B cell (primary cell): ENCODE measurements around the gene WDR46. TPM values are rescaled to one million over a fixed set of nuclear protein-coding genes. Genes with fewer than 3 reads are reported as not detected.

ENCODE experiments used
- ATAC-seq: fragments of 200-7000 bp; cut with Tn5 transposase; one replicate; pipeline ENCODE4 v1.10.0; 2021; ENCODE audit warnings: low read depth, mild to moderate bottlenecking, moderate number of reproducible peaks, moderate library complexity
- CTCF ChIA-PET: fragments of 350-600 bp; sonication (Branson Sonifier 250); formaldehyde crosslinking; loops from one replicate; lab custom pipeline; 2021; ENCODE audit warnings: antibody characterized with exemption, inconsistent platforms; lab: Charles Lee
- POLR2A ChIA-PET: fragments of 350-600 bp; sonication (Branson Sonifier 250); formaldehyde crosslinking; loops from one replicate; lab custom pipeline; 2021; ENCODE audit warnings: antibody characterized with exemption; lab: Charles Lee
- DNase-seq: peaks from one replicate; pipeline ENCODE4 v3.0.0; 2013
- H2AFZ ChIP-seq: 2 replicates; pipeline ENCODE4 v1.6.1; 2012; ENCODE audit warnings: mild to moderate bottlenecking, low read depth, low read length; ENCODE audit not compliant: insufficient read depth, poor library complexity, severe bottlenecking
- H3K27ac ChIP-seq, 2 donors: 1 replicate in 1 of 2; 2 replicates in 1 of 2; pipeline ENCODE4 v1.5.1; 2012 to 2013; ENCODE audit warnings: low read length in 2 of 2, mild to moderate bottlenecking in 2 of 2, moderate library complexity in 1 of 2
- H3K27me3 ChIP-seq, 4 experiments: fragments of 200-600 bp in 1 of 4; sonication (generic) in 1 of 4; replicated peaks in 1 of 4; 1 replicate in 2 of 4; 2 replicates in 2 of 4; pipeline versions ENCODE4 v1.6.1 to v1.7.0; 2013 to 2016; ENCODE audit warnings: low read length in 3 of 4, mild to moderate bottlenecking in 2 of 4, mixed read lengths in 1 of 4, moderate library complexity in 1 of 4; ENCODE audit not compliant: insufficient read depth in 4 of 4, control insufficient read depth in 3 of 4; ENCODE audit errors: control extremely low read depth in 1 of 4
- H3K36me3 ChIP-seq, 2 experiments: replicated peaks in 1 of 2; 1 replicate in 1 of 2; 2 replicates in 1 of 2; pipeline versions ENCODE4 v1.6.1 to v1.7.1; 2013; ENCODE audit warnings: low read length in 1 of 2; ENCODE audit not compliant: insufficient read depth in 2 of 2, control insufficient read depth in 1 of 2; ENCODE audit errors: control extremely low read depth in 1 of 2, extremely low read depth in 1 of 2
- H3K4me1 ChIP-seq, 2 donors: fragments of 200-600 bp in 1 of 2; sonication (generic) in 1 of 2; 1 replicate in 1 of 2; 2 replicates in 1 of 2; pipeline versions ENCODE4 v1.5.1 to v1.6.1; 2013 to 2017; ENCODE audit warnings: low read length in 2 of 2; ENCODE audit not compliant: control insufficient read depth in 2 of 2, insufficient read depth in 2 of 2
- H3K4me2 ChIP-seq: replicated peaks from 2 replicates; pipeline ENCODE3; 2012; ENCODE audit warnings: mild to moderate bottlenecking, low read depth, low read length; ENCODE audit not compliant: poor library complexity, severe bottlenecking
- H3K4me3 ChIP-seq, 5 experiments: fragments of 200-600 bp in 1 of 5; sonication (generic) in 1 of 5; 1 replicate in 3 of 5; 2 replicates in 2 of 5; pipeline versions ENCODE4 v1.5.1 to v1.7.0; 2011 to 2016; ENCODE audit warnings: low read length in 4 of 5, mild to moderate bottlenecking in 4 of 5, low read depth in 2 of 5, control low read depth in 1 of 5, moderate library complexity in 1 of 5; ENCODE audit not compliant: insufficient read depth in 1 of 5; ENCODE audit errors: control extremely low read depth in 1 of 5, extremely low read depth in 1 of 5
- H3K79me2 ChIP-seq: fragments of 200-600 bp; sonication (generic); one replicate; pipeline ENCODE4 v1.6.0; 2016; ENCODE audit warnings: low read length; ENCODE audit not compliant: control insufficient read depth, insufficient read depth
- H3K9ac ChIP-seq: fragments of 200-600 bp; sonication (generic); 2 replicates; pipeline ENCODE4 v1.6.1; 2017; ENCODE audit warnings: mild to moderate bottlenecking, low read length, moderate library complexity
- H3K9me3 ChIP-seq, 3 donors: one replicate each; pipeline versions ENCODE4 v1.6.1 to v1.7.1; 2013; ENCODE audit warnings: low read length in 2 of 3; ENCODE audit not compliant: control insufficient read depth in 2 of 3, insufficient read depth in 1 of 3; ENCODE audit errors: control extremely low read depth in 1 of 3
- H4K20me1 ChIP-seq: 2 replicates; pipeline ENCODE4 v1.6.0; 2012; ENCODE audit warnings: mild to moderate bottlenecking, low read length; ENCODE audit not compliant: insufficient read depth, control insufficient read depth, poor library complexity, severe bottlenecking
- H3K27ac Mint-ChIP-seq: one replicate; pipeline ENCODE4 v1.8.0; 2021; ENCODE audit warnings: mixed read lengths
- H3K27me3 Mint-ChIP-seq: one replicate; pipeline ENCODE4 v1.8.0; 2021; ENCODE audit warnings: mixed read lengths
- H3K4me1 Mint-ChIP-seq: one replicate; pipeline ENCODE4 v1.8.0; 2021; ENCODE audit warnings: mixed read lengths
- H3K4me3 Mint-ChIP-seq: one replicate; pipeline ENCODE4 v1.8.0; 2021; ENCODE audit warnings: mixed read lengths
- H3K9me3 Mint-ChIP-seq: one replicate; pipeline ENCODE4 v1.8.0; 2022; ENCODE audit warnings: mixed read lengths; ENCODE audit not compliant: insufficient read depth
- EZH2 ChIP-seq: IDR thresholded peaks from 2 replicates; pipeline ENCODE4 v1.6.1; 2012; ENCODE audit warnings: borderline replicate concordance, low read depth, mild to moderate bottlenecking, moderate library complexity, low read length; ENCODE audit not compliant: insufficient read depth, poor library complexity, severe bottlenecking
- WGBS: methylation state at CpG from one replicate; pipeline ENCODE4 v1.1.5; 2013; ENCODE audit warnings: missing lambda C conversion rate; ENCODE audit not compliant: insufficient coverage; 5-methylcytosine and 5-hydroxymethylcytosine counted together
- intact Hi-C: fragments of 100-400 bp; cut with micrococcal nuclease; formaldehyde crosslinking; loops from one replicate; pipeline ENCODE4 v1.10.0; 2022
- polyA minus RNA-seq: library from RNA; depleted of rRNA, polyadenylated mRNA; stranded (reverse); fragments of >200 nt; gene quantifications from 2 replicates; pipeline ENCODE4 v1.2.3, GENCODE V29; 2012
- polyA plus RNA-seq: library from polyadenylated mRNA; depleted of rRNA; stranded (reverse); fragments of >200 nt; gene quantifications from 2 replicates; pipeline ENCODE4 v1.2.3, GENCODE V29; 2012
- total RNA-seq, 2 donors: library from RNA; stranded (reverse); fragments of 120-200 nt in 1 of 2; gene quantifications; 1 replicate in 1 of 2; 2 replicates in 1 of 2; pipeline versions ENCODE4 v1.2.3 to v1.2.4, GENCODE V29; 2013 to 2022
- TF ChIP-seq, protein P1 (sequence below): fragments of 200-600 bp; IDR thresholded peaks from one replicate; pipeline ENCODE4 v1.8.0; 2022; ENCODE audit warnings: antibody characterized with exemption, mild to moderate bottlenecking

The WDR46 gene, protein sequence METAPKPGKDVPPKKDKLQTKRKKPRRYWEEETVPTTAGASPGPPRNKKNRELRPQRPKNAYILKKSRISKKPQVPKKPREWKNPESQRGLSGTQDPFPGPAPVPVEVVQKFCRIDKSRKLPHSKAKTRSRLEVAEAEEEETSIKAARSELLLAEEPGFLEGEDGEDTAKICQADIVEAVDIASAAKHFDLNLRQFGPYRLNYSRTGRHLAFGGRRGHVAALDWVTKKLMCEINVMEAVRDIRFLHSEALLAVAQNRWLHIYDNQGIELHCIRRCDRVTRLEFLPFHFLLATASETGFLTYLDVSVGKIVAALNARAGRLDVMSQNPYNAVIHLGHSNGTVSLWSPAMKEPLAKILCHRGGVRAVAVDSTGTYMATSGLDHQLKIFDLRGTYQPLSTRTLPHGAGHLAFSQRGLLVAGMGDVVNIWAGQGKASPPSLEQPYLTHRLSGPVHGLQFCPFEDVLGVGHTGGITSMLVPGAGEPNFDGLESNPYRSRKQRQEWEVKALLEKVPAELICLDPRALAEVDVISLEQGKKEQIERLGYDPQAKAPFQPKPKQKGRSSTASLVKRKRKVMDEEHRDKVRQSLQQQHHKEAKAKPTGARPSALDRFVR
- total RNA-seq = 66.4 and 77.2 TPM in 2 replicates
- 63.2 TPM for total RNA-seq (2013)
- polyA plus RNA-seq = 43.6 and 60.1 TPM in 2 replicates
- 45.0 and 46.9 TPM in 2 replicates for polyA minus RNA-seq

DNA sequence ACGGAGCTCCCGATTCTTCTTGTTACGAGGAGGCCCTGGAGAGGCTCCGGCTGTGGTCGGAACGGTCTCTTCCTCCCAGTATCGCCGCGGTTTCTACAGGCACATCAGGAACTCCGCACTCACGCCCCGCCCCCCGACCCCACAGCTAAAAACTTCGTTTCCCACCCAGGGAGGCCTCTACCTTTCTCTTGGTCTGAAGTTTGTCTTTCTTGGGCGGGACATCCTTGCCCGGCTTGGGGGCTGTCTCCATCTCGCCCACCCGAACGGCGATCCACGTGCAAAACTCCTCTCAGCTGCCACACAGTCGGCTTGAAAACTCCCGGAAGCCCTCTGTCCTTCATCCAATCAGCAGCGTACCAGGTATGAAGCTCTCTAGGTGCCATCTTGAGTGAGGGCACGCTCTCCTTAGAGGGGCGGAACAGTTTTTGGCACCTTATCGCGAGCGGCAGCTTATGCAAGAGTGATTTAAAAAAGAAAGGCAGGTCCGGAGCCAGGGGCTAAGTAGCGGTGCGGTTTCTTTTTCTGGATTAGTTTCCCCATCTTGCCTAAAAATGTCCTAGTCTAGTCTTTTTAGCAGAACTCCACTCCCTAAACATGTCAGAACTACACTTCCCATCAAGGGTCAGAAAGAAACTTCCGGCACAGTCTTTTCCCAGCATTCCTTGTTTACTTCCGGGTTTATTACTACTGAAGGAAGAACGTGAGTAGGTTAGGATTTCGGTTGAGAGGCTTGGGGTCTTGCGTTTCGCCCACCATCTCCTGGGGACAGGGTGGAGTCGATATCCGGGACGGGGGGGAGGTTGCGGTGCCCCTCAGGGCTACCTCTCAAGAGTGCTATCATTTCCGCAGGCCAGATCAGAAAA, at the start of gene WDR46, which contains the start of gene PFDN6:
WDR46 (minus strand) TSS at position 319 of the 863 bp plus-strand sequence; CDS start at position 250, 69 bp downstream.
PFDN6 (plus strand) TSS at position 681 of the 863 bp plus-strand sequence. CDS start 256 bp downstream, outside the sequence.
- Histone ChIP-seq H3K9me3 (no peaks in the 10 kb centered on the region), H3K4me1 (peaks cover 19 to 25% of the 10 kb centered on the region in 2 donors), H2AFZ (peak within 1 kb of the TSS; percentile 96), H4K20me1 (no peaks in the 10 kb centered on the region), H3K36me3 (peaks cover 0 to 52% of the 10 kb centered on the region in 2 experiments), H3K27ac (peak within 1 kb of the TSS; percentile 42 to 68), H3K9ac (peak within 1 kb of the TSS; percentile 79), H3K4me2 (peak within 1 kb of the TSS; percentile 77), H3K79me2 (peaks cover 43% of the 10 kb centered on the region), H3K27me3 (no peaks in the 10 kb centered on the region), H3K4me3 (peak within 1 kb of the TSS; percentile 78 to 99 (median 86))
- ChIA-PET CTCF (interaction anchor here (0.9 to 2.6 kb wide), 13 partner anchors 10 to 143 kb away, joined by 3 to 17 read pairs (median 5); partner anchors contain the start of genes B3GALT4, RGL2, RPS18 and RXRB), POLR2A (interaction anchor here (0.6 to 3.4 kb wide), 14 partner anchors 8 to 1018 kb away, joined by 3 to 39 read pairs (median 6); partner anchors contain the start of genes B3GALT4, RGL2, RPS18 and TAPBP)
- WGBS = under 1% methylated on average over 38 of the region's 43 CpGs
- Mint-ChIP-seq H3K4me3 (peak within 1 kb of the TSS; percentile 93), H3K27ac (peak within 1 kb of the TSS; percentile 86), H3K27me3 (no peaks in the 10 kb centered on the region), H3K4me1 (peaks cover 38% of the 10 kb centered on the region), H3K9me3 (no peaks in the 10 kb centered on the region)
- intact Hi-C loops = loop anchor here (1.0 to 2.0 kb wide), 10 partner anchors 10 to 121 kb away; partner anchors contain the start of genes B3GALT4, KIFC1, RPS18 and RXRB
- peak; percentile 96 for ATAC-seq
- TF ChIP-seq EZH2 = no peak
- TF ChIP-seq, protein P1, sequence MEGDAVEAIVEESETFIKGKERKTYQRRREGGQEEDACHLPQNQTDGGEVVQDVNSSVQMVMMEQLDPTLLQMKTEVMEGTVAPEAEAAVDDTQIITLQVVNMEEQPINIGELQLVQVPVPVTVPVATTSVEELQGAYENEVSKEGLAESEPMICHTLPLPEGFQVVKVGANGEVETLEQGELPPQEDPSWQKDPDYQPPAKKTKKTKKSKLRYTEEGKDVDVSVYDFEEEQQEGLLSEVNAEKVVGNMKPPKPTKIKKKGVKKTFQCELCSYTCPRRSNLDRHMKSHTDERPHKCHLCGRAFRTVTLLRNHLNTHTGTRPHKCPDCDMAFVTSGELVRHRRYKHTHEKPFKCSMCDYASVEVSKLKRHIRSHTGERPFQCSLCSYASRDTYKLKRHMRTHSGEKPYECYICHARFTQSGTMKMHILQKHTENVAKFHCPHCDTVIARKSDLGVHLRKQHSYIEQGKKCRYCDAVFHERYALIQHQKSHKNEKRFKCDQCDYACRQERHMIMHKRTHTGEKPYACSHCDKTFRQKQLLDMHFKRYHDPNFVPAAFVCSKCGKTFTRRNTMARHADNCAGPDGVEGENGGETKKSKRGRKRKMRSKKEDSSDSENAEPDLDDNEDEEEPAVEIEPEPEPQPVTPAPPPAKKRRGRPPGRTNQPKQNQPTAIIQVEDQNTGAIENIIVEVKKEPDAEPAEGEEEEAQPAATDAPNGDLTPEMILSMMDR = no peak
- peak; percentile 93 for DNase-seq
